RWPE2 (cell line): ENCODE data around the gene KIAA1755.

Experiments
- ATAC-seq: fragments of 200-7000 bp; cut with Tn5 transposase; 3 replicates; pipeline ENCODE4 v1.9.1; 2021; ENCODE audit warnings: low read depth
- DNase-seq: peaks from one replicate; pipeline ENCODE4 v3.0.0-alpha.2; 2020; ENCODE audit warnings: low spot score
- H3K27ac ChIP-seq: fragments of 450-650 bp; 2 replicates; pipeline ENCODE4 v1.5.1; 2017; ENCODE audit warnings: mild to moderate bottlenecking; ENCODE audit not compliant: poor library complexity, severe bottlenecking
- H3K27me3 ChIP-seq: fragments of 250-450 bp; sonication (Bioruptor Pico); 2 replicates; pipeline ENCODE4 v1.5.1; 2021; ENCODE audit warnings: mild to moderate bottlenecking, moderate library complexity; ENCODE audit not compliant: insufficient read depth, poor library complexity, severe bottlenecking
- H3K36me3 ChIP-seq: fragments of 250-450 bp; sonication (Bioruptor Pico); 2 replicates; pipeline ENCODE4 v1.5.1; 2020; ENCODE audit warnings: low read depth, mild to moderate bottlenecking, moderate library complexity
- H3K4me1 ChIP-seq: fragments of 250-450 bp; sonication (Bioruptor Pico); 2 replicates; pipeline ENCODE4 v1.5.1; 2021; ENCODE audit warnings: mild to moderate bottlenecking, moderate library complexity; ENCODE audit not compliant: insufficient read depth, poor library complexity, severe bottlenecking
- H3K4me3 ChIP-seq: fragments of 250-450 bp; sonication (Bioruptor Pico); 2 replicates; pipeline ENCODE4 v1.5.1; 2021; ENCODE audit warnings: mild to moderate bottlenecking, moderate library complexity; ENCODE audit not compliant: severe bottlenecking
- H3K9me3 ChIP-seq: fragments of 250-450 bp; sonication (Bioruptor Pico); 2 replicates; pipeline ENCODE4 v1.5.1; 2021; ENCODE audit warnings: mild to moderate bottlenecking, moderate library complexity; ENCODE audit not compliant: severe bottlenecking
- CTCF ChIP-seq: fragments of 450-650 bp; IDR thresholded peaks from one replicate; pipeline ENCODE4 v1.5.1; 2017; ENCODE audit warnings: mild to moderate bottlenecking, moderate library complexity; ENCODE audit not compliant: poor library complexity, severe bottlenecking

KIAA1755 gene

GRCh38 chr20:38277285-38277684, 16.8 kb upstream of the KIAA1755 start:
- Histone ChIP-seq H3K27ac (peak overlapping the region; percentile 87), H3K36me3 (no peaks in the 10 kb centered on the region), H3K4me1 (peaks cover 32% of the 10 kb centered on the region), H3K27me3 (no peaks in the 10 kb centered on the region), H3K9me3 (no peaks in the 10 kb centered on the region), H3K4me3 (no peak overlapping the region)
- DNase-seq (no peak), ATAC-seq (no peak)
- TF ChIP-seq CTCF: no peak

GRCh38 chr20:38275815-38276550, 15.4 kb upstream of the KIAA1755 start:
- Histone ChIP-seq H3K4me1 (peaks cover 45% of the 10 kb centered on the region), H3K36me3 (no peaks in the 10 kb centered on the region), H3K27me3 (no peaks in the 10 kb centered on the region), H3K4me3 (no peak overlapping the region), H3K27ac (peak overlapping the region; percentile 87), H3K9me3 (no peaks in the 10 kb centered on the region)
- peak; percentile 79 for ATAC-seq
- TF ChIP-seq CTCF: no peak
- DNase-seq: peak; percentile 80

DNA sequence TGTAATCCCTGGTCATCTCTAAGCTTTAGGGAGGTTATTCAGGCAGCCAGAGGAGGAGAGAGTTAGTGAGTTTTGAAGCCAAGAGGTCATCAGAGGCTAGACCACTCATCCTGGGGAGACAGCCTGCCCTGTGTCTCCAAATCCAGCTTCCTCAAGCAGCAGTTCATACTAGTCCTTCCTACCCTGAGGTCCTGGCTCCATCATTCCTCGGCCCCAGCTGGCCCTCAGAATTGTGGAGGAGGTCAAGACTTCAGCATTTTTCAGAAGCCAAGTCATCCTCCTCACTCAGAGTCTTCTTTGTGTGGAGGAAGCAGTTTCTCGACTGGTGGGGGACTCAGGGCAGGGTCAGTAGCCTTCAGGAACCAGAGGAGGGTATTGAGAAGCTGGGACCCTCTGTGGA, 12.4 kb upstream of the KIAA1755 start:
- H3K36me3 ChIP-seq: no peaks in the 10 kb centered on the region
- H3K4me1 ChIP-seq: peaks cover 44% of the 10 kb centered on the region
- no peaks in the 10 kb centered on the region for H3K9me3 ChIP-seq
- H3K27me3 ChIP-seq: no peaks in the 10 kb centered on the region
- TF ChIP-seq CTCF: no peak
- no peak for ATAC-seq
- peak; percentile 60 for DNase-seq
- H3K4me3 ChIP-seq: no peak overlapping the region
- H3K27ac ChIP-seq: peak overlapping the region; percentile 49

DNA sequence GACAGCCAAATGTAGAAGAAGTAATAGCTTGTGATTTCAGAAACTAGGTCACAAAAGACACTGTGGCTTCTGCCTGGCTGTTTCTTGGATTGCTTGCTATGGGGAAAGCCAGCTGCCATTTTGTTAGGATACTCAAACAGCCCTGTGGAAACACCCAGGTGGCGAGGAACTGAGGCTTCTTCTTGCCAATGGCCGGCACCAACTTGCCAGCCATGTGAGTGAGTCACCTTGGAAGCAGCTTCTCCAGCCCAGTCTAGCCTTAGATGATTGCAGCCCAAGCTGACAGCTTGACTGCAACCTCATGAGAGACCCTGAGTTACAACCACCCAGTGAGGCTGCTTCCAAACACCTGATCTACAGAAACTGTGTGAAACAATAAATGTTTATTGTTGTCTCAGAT, 11.9 kb upstream of the KIAA1755 start:
- Histone ChIP-seq H3K9me3 (no peaks in the 10 kb centered on the region), H3K4me3 (no peak overlapping the region), H3K27me3 (no peaks in the 10 kb centered on the region), H3K27ac (peak overlapping the region; percentile 49), H3K36me3 (no peaks in the 10 kb centered on the region), H3K4me1 (peaks cover 44% of the 10 kb centered on the region)
- peak; percentile 27 for ATAC-seq
- no peak for TF ChIP-seq CTCF
- DNase-seq: peak; percentile 80

- Histone ChIP-seq H3K27me3 (no peaks in the 10 kb centered on the region), H3K9me3 (no peaks in the 10 kb centered on the region), H3K36me3 (no peaks in the 10 kb centered on the region), H3K27ac (peak overlapping the region; percentile 49), H3K4me1 (peaks cover 44% of the 10 kb centered on the region), H3K4me3 (no peak overlapping the region)
- DNase-seq (no peak), ATAC-seq (no peak)
- peak; percentile 2 for TF ChIP-seq CTCF
Measured at GRCh38 chr20:38271608-38272120, 11.1 kb upstream of the KIAA1755 start.
